K562 (cell line): Measurements from ENCODE around the gene NDUFB1. TPM values are rescaled to one million over a fixed set of nuclear protein-coding genes. Genes with fewer than 3 reads are reported as not detected.

Experiments
- ATAC-seq: fragments of 200-7000 bp; cut with Tn5 transposase; 3 replicates; pipeline ENCODE4 v1.9.1; 2020; ENCODE audit warnings: moderate library complexity
- BruUV-seq: library from RNA; stranded (reverse); fragments of 400-500 nt; replicated peaks from 2 replicates; lab custom pipeline; 2021; lab: Mats Ljungman, UMichigan
- CTCF ChIA-PET: fragments of 300-600 bp; formaldehyde crosslinking; extraction: SDS; loops from one replicate; lab custom pipeline; 2021; ENCODE audit warnings: low intra/inter-chr PET ratio; lab: Yijun Ruan, JAX
- POLR2A ChIA-PET: fragments of 300-600, 350-650 bp; sonication (Branson Sonifier 250); formaldehyde crosslinking; extraction: SDS; loops from one replicate; lab custom pipeline; 2021; ENCODE audit warnings: antibody characterized with exemption, inconsistent platforms; lab: Yijun Ruan, JAX
- DNase-seq, 4 experiments: peaks; one replicate each; pipeline versions ENCODE4 v3.0.0 to v3.0.0-alpha.2; 2011 to 2018; ENCODE audit warnings: low spot score in 3 of 4, mixed read lengths in 3 of 4; ENCODE audit errors: extremely low read depth in 1 of 4
- FAIRE-seq: peaks from 2 replicates; lab custom pipeline; 2011; peaks lifted over from hg19 to GRCh38; lab: Jason Lieb, UNC
- H2AFZ ChIP-seq: 2 replicates; pipeline ENCODE4 v1.6.0; 2011; ENCODE audit warnings: low read depth, low read length, control low read depth, inconsistent platforms
- H3K27ac ChIP-seq: fragments of 200-600 bp; 3 replicates; pipeline ENCODE4 v1.8.0; 2011; ENCODE audit warnings: low read depth, mild to moderate bottlenecking, control low read depth, inconsistent platforms, low read length, moderate library complexity, mixed read lengths; ENCODE audit errors: extremely low read depth
- H3K27me3 ChIP-seq, 2 experiments: fragments of 300-600 bp in 1 of 2; 2 replicates in 1 of 2; 3 replicates in 1 of 2; pipeline versions ENCODE4 v1.6.0 to v1.8.0; 2011; ENCODE audit warnings: inconsistent platforms in 2 of 2, low read length in 2 of 2, mild to moderate bottlenecking in 1 of 2, mixed read lengths in 1 of 2, moderate library complexity in 1 of 2; ENCODE audit not compliant: control insufficient read depth in 2 of 2, insufficient read depth in 2 of 2
- H3K36me3 ChIP-seq: fragments of 300-600 bp; 3 replicates; pipeline ENCODE4 v1.8.0; 2011; ENCODE audit warnings: mild to moderate bottlenecking, low read length, inconsistent platforms; ENCODE audit not compliant: control insufficient read depth, insufficient read depth
- H3K4me1 ChIP-seq, 2 experiments: fragments of 200-600 bp in 1 of 2; replicated peaks in 1 of 2; 2 replicates in 1 of 2; 3 replicates in 1 of 2; pipeline versions ENCODE4 v1.5.1 to v1.8.0; 2011; ENCODE audit warnings: inconsistent platforms in 2 of 2, low read length in 2 of 2, mild to moderate bottlenecking in 1 of 2, mixed read lengths in 1 of 2, moderate library complexity in 1 of 2; ENCODE audit not compliant: control insufficient read depth in 2 of 2, insufficient read depth in 2 of 2
- H3K4me2 ChIP-seq: 2 replicates; pipeline ENCODE4 v1.6.1; 2011; ENCODE audit warnings: low read length, control low read depth, inconsistent platforms, mixed read lengths; ENCODE audit not compliant: insufficient read depth
- H3K4me3 ChIP-seq: fragments of 200-600 bp; sonication (generic), shearing (Covaris generic); 2 replicates; pipeline ENCODE4 v1.5.1; 2016; ENCODE audit warnings: control low read depth, inconsistent platforms
- H3K79me2 ChIP-seq: fragments of 200-600 bp; 3 replicates; pipeline ENCODE4 v1.8.0; 2011; ENCODE audit warnings: low read length, inconsistent platforms; ENCODE audit not compliant: control insufficient read depth, insufficient read depth
- H3K9ac ChIP-seq, 2 experiments: 2 replicates each; pipeline versions ENCODE4 v1.6.0 to v1.6.1; 2011; ENCODE audit warnings: low read depth in 2 of 2, low read length in 2 of 2, control low read depth in 1 of 2, inconsistent platforms in 1 of 2, mild to moderate bottlenecking in 1 of 2, mixed read lengths in 1 of 2; ENCODE audit not compliant: insufficient read depth in 1 of 2
- H3K9me1 ChIP-seq: one replicate; pipeline ENCODE4 v1.6.0; 2011; ENCODE audit warnings: inconsistent platforms, mild to moderate bottlenecking, low read length, moderate library complexity; ENCODE audit not compliant: control insufficient read depth, insufficient read depth
- H3K9me3 ChIP-seq: replicated peaks from 2 replicates; pipeline ENCODE4 v1.5.1; 2011; ENCODE audit warnings: low read depth, low read length, inconsistent platforms; ENCODE audit not compliant: control insufficient read depth, insufficient read depth
- H4K20me1 ChIP-seq: replicated peaks from 2 replicates; pipeline ENCODE4 v1.6.1; 2011; ENCODE audit warnings: low read length, inconsistent platforms, mixed read lengths; ENCODE audit not compliant: control insufficient read depth, insufficient read depth
- ADNP ChIP-seq: fragments of 200-800 bp; sonication (Bioruptor generic); IDR thresholded peaks from 2 replicates; pipeline ENCODE4 v1.6.1; 2016; ENCODE audit warnings: missing genetic modification characterization, missing compliant biosample characterization
- CBFA2T2 ChIP-seq: fragments of 450-650 bp; conservative IDR thresholded peaks from 2 replicates; pipeline ENCODE4 v1.6.1; 2017; ENCODE audit warnings: mild to moderate bottlenecking
- FOXP4 ChIP-seq: sonication (generic); formaldehyde crosslinking; IDR thresholded peaks from 2 replicates; pipeline ENCODE4 v1.8.0; 2022; ENCODE audit warnings: mild to moderate bottlenecking, missing genetic modification reagents, borderline replicate concordance
- HMGN3 ChIP-seq: IDR thresholded peaks from 2 replicates; pipeline ENCODE4 v1.6.1; 2011; ENCODE audit warnings: borderline replicate concordance, low read depth, mild to moderate bottlenecking, mixed read lengths, low read length; ENCODE audit not compliant: insufficient read length; ENCODE audit errors: extremely low read depth
- HNRNPK ChIP-seq: fragments of 200-400 bp; formaldehyde crosslinking; IDR thresholded peaks from one replicate; pipeline ENCODE4 v1.6.1; 2018; ENCODE audit warnings: mild to moderate bottlenecking, low read depth, low read length; ENCODE audit not compliant: poor library complexity, severe bottlenecking
- OTX1 ChIP-seq: fragments of 450-650 bp; formaldehyde crosslinking; IDR thresholded peaks from 2 replicates; pipeline ENCODE4 v1.4.0; 2022; ENCODE audit warnings: mild to moderate bottlenecking
- POLR2A ChIP-seq: fragments of 450-650 bp; conservative IDR thresholded peaks from 2 replicates; pipeline ENCODE4 v1.6.1; 2016
- POU5F1 ChIP-seq: fragments of 150-350 bp; IDR thresholded peaks from 2 replicates; pipeline ENCODE4 v1.6.1; 2014; ENCODE audit warnings: borderline replicate concordance, low read length, low read depth, mild to moderate bottlenecking; ENCODE audit not compliant: partially characterized antibody
- REST ChIP-seq, 2 experiments: fragments of 450-650 bp; formaldehyde crosslinking in 1 of 2; IDR thresholded peaks; 2 replicates each; pipeline versions ENCODE4 v1.4.0 to v1.6.1; 2014 to 2020; ENCODE audit warnings: mild to moderate bottlenecking in 2 of 2, borderline replicate concordance in 1 of 2, low read depth in 1 of 2
- TFE3 ChIP-seq: fragments of 450-650 bp; formaldehyde crosslinking; IDR thresholded peaks from 2 replicates; pipeline ENCODE4 v1.4.0; 2020; ENCODE audit warnings: mild to moderate bottlenecking, mixed read lengths
- WGBS: fragments of 100-300 bp; shearing (Covaris generic); methylation state at CpG from one replicate; pipeline ENCODE4 v1.1.6; 2016; ENCODE audit warnings: low coverage, mixed read lengths; ENCODE audit not compliant: insufficient coverage; ENCODE audit errors: missing lambda C conversion rate; 5-methylcytosine and 5-hydroxymethylcytosine counted together
- in situ Hi-C: fragments of 300-500 bp; cut with MboI; formaldehyde crosslinking; loops from 4 replicates; pipeline ENCODE4 v1.15.0; 2018; ENCODE audit warnings: inconsistent platforms, mixed read lengths
- intact Hi-C: fragments of 100-400 bp; cut with micrococcal nuclease; formaldehyde crosslinking; loops from 2 replicates; pipeline ENCODE4 v1.14.2; 2022
- polyA plus RNA-seq, 8 experiments: library from polyadenylated mRNA; depleted of rRNA in 4 of 8; stranded (reverse) in 5 of 8; unstranded in 3 of 8; fragments of >200 nt; fragmentation: Nextera tagmentation in 2 of 8; fragmentation: Illumina TruSeq in 1 of 8; extraction: Ambion mirVana in 2 of 8; extraction: Trizol in 1 of 8; gene quantifications; 2 replicates each; pipeline versions ENCODE4 v1.2.1 to v1.2.3, GENCODE V29; 2011 to 2014; ENCODE audit warnings: inconsistent platforms in 1 of 8, missing spikeins in 1 of 8
- total RNA-seq, 7 experiments: library from RNA; depleted of rRNA in 6 of 7; stranded (reverse); fragments of >200 nt in 6 of 7; fragmentation: Illumina TruSeq in 2 of 7; extraction: Trizol in 2 of 7; gene quantifications; 2 replicates each; pipeline versions ENCODE4 v1.2.1 to v1.2.3, GENCODE V29; 2011 to 2021; ENCODE audit warnings: low replicate concordance in 1 of 7

The NDUFB1 gene
- total and polyA plus RNA-seq, 9 of the 15 experiments (the other 6 are each of a cell fraction or from before 2014, with no cell fraction given): 102 to 767 (median 325) TPM

GRCh38 chr14:92088494-92088893, 33.0 kb downstream of the NDUFB1 start:
- no peak overlapping the region for H2AFZ ChIP-seq
- no peaks in the 10 kb centered on the region for H4K20me1 ChIP-seq
- H3K27me3 ChIP-seq: no peaks in the 10 kb centered on the region
- no peak overlapping the region for H3K4me2 ChIP-seq
- no peak overlapping the region for H3K4me3 ChIP-seq
- H3K4me1 ChIP-seq: no peaks in the 10 kb centered on the region
- POLR2A ChIA-PET: interaction anchor here (1.1 kb wide), 1 partner anchor 18 kb away, joined by 4 read pairs; the partner anchor contains the start of gene ATXN3
- intact Hi-C loops: no loop called here
- H3K9ac ChIP-seq: no peak overlapping the region
- DNase-seq: no peak
- CTCF ChIA-PET: no interaction called here
- no peak for FAIRE-seq
- no peak overlapping the region for H3K27ac ChIP-seq
- no TSS peak for BruUV-seq
- in situ Hi-C loops: no loop called here
- ATAC-seq: no peak
- 96% methylated on average over 5 of the region's 5 CpGs for WGBS
- H3K9me1 ChIP-seq: no peaks in the 10 kb centered on the region
- H3K36me3 ChIP-seq: peaks cover 2% of the 10 kb centered on the region; the same call in 2 of the 3 replicates
- H3K9me3 ChIP-seq: no peaks in the 10 kb centered on the region
- no peaks in the 10 kb centered on the region for H3K79me2 ChIP-seq
- no peak for TF ChIP-seq OTX1 (CRISPR knock-in tag)
- no peak for TF ChIP-seq POLR2A
- TF ChIP-seq HMGN3: no peak
- no peak for TF ChIP-seq TFE3 (CRISPR knock-in tag)
- TF ChIP-seq ADNP (tag): no peak
- TF ChIP-seq CBFA2T2: no peak
- TF ChIP-seq REST (IDR thresholded peaks at IDR 0.05; ENCODE audit: borderline replicate concordance): no peak
- no peak for TF ChIP-seq REST (CRISPR knock-in tag; IDR thresholded peaks at IDR 0.05; ENCODE audit: low read depth)
- TF ChIP-seq HNRNPK: no peak
- TF ChIP-seq POU5F1: no peak
- no peak for TF ChIP-seq FOXP4 (CRISPR knock-in tag)
